Smooth muscle cell (in vitro differentiated cells): ENCODE measurements around the gene DLX5. TPM values are rescaled to one million over a fixed set of nuclear protein-coding genes. Genes with fewer than 3 reads are reported as not detected.

Experiments used
- DNase-seq: peaks from one replicate; lab custom pipeline; 2025; ENCODE audit not compliant: unreplicated experiment; lab: John Stamatoyannopoulos, UW
- H2AFZ ChIP-seq: fragments of 200-600 bp; sonication (generic); 2 replicates; pipeline ENCODE4 v1.6.0; 2016; ENCODE audit warnings: antibody characterized with exemption, low read depth, mild to moderate bottlenecking
- H3F3A ChIP-seq: fragments of 200-600 bp; sonication (generic); 2 replicates; pipeline ENCODE4 v1.6.0; 2017; ENCODE audit warnings: antibody characterized with exemption, low read depth
- H3K27ac ChIP-seq: fragments of 200-600 bp; sonication (generic); 2 replicates; pipeline ENCODE4 v1.5.1; 2016; ENCODE audit warnings: low read depth, mild to moderate bottlenecking
- H3K27me3 ChIP-seq: fragments of 200-600 bp; sonication (generic); 2 replicates; pipeline ENCODE4 v1.6.1; 2016; ENCODE audit warnings: low read depth, mild to moderate bottlenecking
- H3K36me3 ChIP-seq: fragments of 200-600 bp; sonication (generic); 2 replicates; pipeline ENCODE4 v1.5.1; 2016; ENCODE audit warnings: low read depth
- H3K4me1 ChIP-seq: fragments of 200-600 bp; sonication (generic); 2 replicates; pipeline ENCODE4 v1.5.1; 2016; ENCODE audit warnings: low read depth
- H3K4me2 ChIP-seq: fragments of 200-600 bp; sonication (generic); 2 replicates; pipeline ENCODE4 v1.6.0; 2016; ENCODE audit warnings: mild to moderate bottlenecking
- H3K4me3 ChIP-seq: fragments of 200-600 bp; sonication (generic); 2 replicates; pipeline ENCODE4 v1.5.1; 2016; ENCODE audit warnings: mild to moderate bottlenecking
- H3K79me2 ChIP-seq: fragments of 200-600 bp; sonication (generic); 2 replicates; pipeline ENCODE4 v1.6.0; 2016; ENCODE audit warnings: low read depth, mild to moderate bottlenecking
- H3K9ac ChIP-seq: fragments of 200-600 bp; sonication (generic); 2 replicates; pipeline ENCODE4 v1.6.0; 2016; ENCODE audit warnings: low read depth
- H3K9me3 ChIP-seq: fragments of 200-600 bp; sonication (generic); replicated peaks from 2 replicates; pipeline ENCODE4 v1.5.1; 2016; ENCODE audit warnings: low read depth
- H4K20me1 ChIP-seq: fragments of 200-600 bp; sonication (generic); 2 replicates; pipeline ENCODE4 v1.6.0; 2016; ENCODE audit warnings: low read depth
- CTCF ChIP-seq: fragments of 200-600 bp; sonication (generic); IDR thresholded peaks from 2 replicates; pipeline ENCODE4 v1.5.1; 2017; ENCODE audit warnings: borderline replicate concordance, mild to moderate bottlenecking, antibody characterized with exemption; ENCODE audit not compliant: insufficient read depth, poor library complexity, severe bottlenecking
- WGBS: methylation state at CpG from one replicate; pipeline ENCODE4 v1.1.7; 2016; ENCODE audit warnings: low lambda C conversion rate; 5-methylcytosine and 5-hydroxymethylcytosine counted together
- polyA plus RNA-seq: library from polyadenylated mRNA; unstranded; fragments of >200 nt; fragmentation: Nextera tagmentation; extraction: Ambion mirVana; gene quantifications from 2 replicates; pipeline ENCODE4 v1.2.1, GENCODE V29; 2016
- total RNA-seq: library from RNA; depleted of rRNA; stranded (reverse); fragments of >200 nt; gene quantifications from 2 replicates; pipeline ENCODE4 v1.2.3, GENCODE V29; 2014

DLX5 gene
- total and polyA plus RNA-seq, 2 experiments from 2014 or later: 3.5 to 4.3 TPM

- TF ChIP-seq CTCF: no peak
- Histone ChIP-seq H4K20me1 (no peaks in the 10 kb centered on the region), H3K4me1 (no peaks in the 10 kb centered on the region), H3K9me3 (no peaks in the 10 kb centered on the region), H3K27ac (no peak overlapping the region), H3K36me3 (no peaks in the 10 kb centered on the region), H3K4me2 (no peak overlapping the region), H3K27me3 (peaks cover 73% of the 10 kb centered on the region), H3K9ac (no peak overlapping the region), H2AFZ (no peak overlapping the region), H3K79me2 (no peaks in the 10 kb centered on the region), H3K4me3 (no peak overlapping the region), H3F3A (no peaks in the 10 kb centered on the region)
- DNase-seq: no peak
- WGBS: 54% methylated on average over 1 of the region's 1 CpG
These were observed 38.6 kb downstream of the DLX5 start for GRCh38 chr7:96985992-96986391.

GRCh38 chr7:96982586-96982985 is 42.0 kb downstream of the DLX5 start:
- DNase-seq: no peak
- Histone ChIP-seq H4K20me1 (no peaks in the 10 kb centered on the region), H3K79me2 (no peaks in the 10 kb centered on the region)

GRCh38 chr7:96979551-96980276 is 44.9 kb downstream of the DLX5 start:
- no peaks in the 10 kb centered on the region for H3K9me3 ChIP-seq
- H3K36me3 ChIP-seq: no peaks in the 10 kb centered on the region
- no peaks in the 10 kb centered on the region for H3K79me2 ChIP-seq
- H2AFZ ChIP-seq: no peak overlapping the region
- peaks cover 10% of the 10 kb centered on the region for H3K27me3 ChIP-seq
- whole genome bisulfite sequencing: 89% methylated on average over 2 of the region's 2 CpGs
- no peak for DNase-seq
- no peaks in the 10 kb centered on the region for H3K4me1 ChIP-seq
- no peak overlapping the region for H3K4me3 ChIP-seq
- H3K9ac ChIP-seq: no peak overlapping the region
- no peaks in the 10 kb centered on the region for H4K20me1 ChIP-seq
- TF ChIP-seq CTCF: no peak
- no peaks in the 10 kb centered on the region for H3F3A ChIP-seq
- H3K4me2 ChIP-seq: no peak overlapping the region
- no peak overlapping the region for H3K27ac ChIP-seq

More at GRCh38 chr7:96982586-96982985, 42.0 kb downstream of the DLX5 start:
- H3K4me3 ChIP-seq: no peak overlapping the region
- no peak overlapping the region for H3K4me2 ChIP-seq
- H3K36me3 ChIP-seq: no peaks in the 10 kb centered on the region
- WGBS: 92% methylated on average over 1 of the region's 1 CpG
- no peaks in the 10 kb centered on the region for H3F3A ChIP-seq
- no peak overlapping the region for H2AFZ ChIP-seq
- no peak overlapping the region for H3K9ac ChIP-seq
- no peak overlapping the region for H3K27ac ChIP-seq
- TF ChIP-seq CTCF: no peak
- peaks cover 39% of the 10 kb centered on the region for H3K27me3 ChIP-seq
- no peaks in the 10 kb centered on the region for H3K9me3 ChIP-seq
- no peaks in the 10 kb centered on the region for H3K4me1 ChIP-seq

GRCh38 chr7:96977445-96977844 is 47.2 kb downstream of the DLX5 start:
- Histone ChIP-seq H3F3A (no peaks in the 10 kb centered on the region), H3K4me3 (no peak overlapping the region)

More at GRCh38 chr7:96977445-96977844, 47.2 kb downstream of the DLX5 start:
- Histone ChIP-seq H4K20me1 (no peaks in the 10 kb centered on the region), H3K4me2 (no peak overlapping the region), H3K27ac (no peak overlapping the region), H3K9me3 (no peaks in the 10 kb centered on the region), H2AFZ (no peak overlapping the region), H3K27me3 (no peaks in the 10 kb centered on the region), H3K9ac (no peak overlapping the region), H3K79me2 (no peaks in the 10 kb centered on the region), H3K4me1 (no peaks in the 10 kb centered on the region), H3K36me3 (no peaks in the 10 kb centered on the region)
- no peak for TF ChIP-seq CTCF
- DNase-seq: no peak
